Measurements from ENCODE around the gene GSK3B.

Gene GSK3B

DNA sequence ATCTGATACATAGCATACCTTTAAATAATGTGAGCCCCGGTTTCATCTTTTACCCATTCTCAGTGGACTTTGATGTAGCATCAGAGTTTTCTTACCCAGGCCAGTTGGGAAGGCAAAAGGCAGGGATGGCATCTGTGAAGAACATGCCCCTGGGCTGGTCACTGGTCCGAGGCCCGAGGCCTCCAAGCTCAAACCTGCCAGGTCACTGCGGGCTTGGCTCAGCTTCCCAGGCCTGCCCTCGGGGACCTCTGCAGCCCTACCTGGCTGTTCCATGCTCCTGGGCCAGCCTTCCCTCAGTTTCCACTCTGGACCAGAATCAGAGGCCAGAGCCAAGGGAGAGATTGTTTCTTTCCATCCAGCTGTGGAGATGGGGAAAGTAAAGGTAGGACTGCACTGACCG lies 285.4 kb downstream of the GSK3B start:
- no peak overlapping the region for H3K4me3 ChIP-seq (ENCODE audit: low read depth, low read length)
- TF ChIP-seq, protein P1, sequence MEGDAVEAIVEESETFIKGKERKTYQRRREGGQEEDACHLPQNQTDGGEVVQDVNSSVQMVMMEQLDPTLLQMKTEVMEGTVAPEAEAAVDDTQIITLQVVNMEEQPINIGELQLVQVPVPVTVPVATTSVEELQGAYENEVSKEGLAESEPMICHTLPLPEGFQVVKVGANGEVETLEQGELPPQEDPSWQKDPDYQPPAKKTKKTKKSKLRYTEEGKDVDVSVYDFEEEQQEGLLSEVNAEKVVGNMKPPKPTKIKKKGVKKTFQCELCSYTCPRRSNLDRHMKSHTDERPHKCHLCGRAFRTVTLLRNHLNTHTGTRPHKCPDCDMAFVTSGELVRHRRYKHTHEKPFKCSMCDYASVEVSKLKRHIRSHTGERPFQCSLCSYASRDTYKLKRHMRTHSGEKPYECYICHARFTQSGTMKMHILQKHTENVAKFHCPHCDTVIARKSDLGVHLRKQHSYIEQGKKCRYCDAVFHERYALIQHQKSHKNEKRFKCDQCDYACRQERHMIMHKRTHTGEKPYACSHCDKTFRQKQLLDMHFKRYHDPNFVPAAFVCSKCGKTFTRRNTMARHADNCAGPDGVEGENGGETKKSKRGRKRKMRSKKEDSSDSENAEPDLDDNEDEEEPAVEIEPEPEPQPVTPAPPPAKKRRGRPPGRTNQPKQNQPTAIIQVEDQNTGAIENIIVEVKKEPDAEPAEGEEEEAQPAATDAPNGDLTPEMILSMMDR (IDR thresholded peaks at IDR 0.05; ENCODE audit: low read depth, low read length, missing control alignments): no peak
- no peak for DNase-seq (ENCODE audit: low read depth)

- TF ChIP-seq, protein P1 (IDR thresholded peaks at IDR 0.05; ENCODE audit: low read depth, low read length, missing control alignments): peak; percentile 7
- no peak overlapping the region for H3K4me3 ChIP-seq (ENCODE audit: low read depth, low read length)
- DNase-seq (ENCODE audit: low read depth): no peak
These were observed 286.0 kb downstream of the GSK3B start for GRCh38 chr3:119808244-119808643.

GRCh38 chr3:119800844-119801243 lies 293.4 kb downstream of the GSK3B start:
- no peak for DNase-seq (ENCODE audit: low read depth)
- TF ChIP-seq, protein P1 (IDR thresholded peaks at IDR 0.05; ENCODE audit: low read depth, low read length, missing control alignments): no peak
- H3K4me3 ChIP-seq (ENCODE audit: low read depth, low read length): no peak overlapping the region

DNA sequence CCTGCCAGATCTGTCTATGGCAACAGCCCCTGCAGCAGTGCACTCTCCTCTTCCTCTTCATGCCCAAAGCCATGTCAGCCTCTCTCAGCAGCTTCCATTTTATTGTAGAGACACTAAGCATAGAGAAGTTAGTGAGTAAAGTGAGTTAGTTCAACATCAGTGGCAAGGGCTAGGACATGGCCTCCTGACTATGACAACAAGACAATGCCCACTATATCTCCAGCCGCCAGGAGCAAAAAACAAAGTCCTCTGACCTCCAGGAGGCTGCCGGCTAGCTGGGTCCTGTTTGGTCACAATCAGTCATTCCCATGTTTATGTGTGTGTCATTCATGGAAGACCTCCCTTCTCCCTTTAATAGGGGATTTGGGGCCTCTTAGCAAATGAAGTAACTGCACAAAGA lies 297.5 kb downstream of the GSK3B start:
- TF ChIP-seq, protein P1 (IDR thresholded peaks at IDR 0.05; ENCODE audit: low read depth, low read length, missing control alignments): no peak
- H3K4me3 ChIP-seq (ENCODE audit: low read depth, low read length): no peak overlapping the region
- DNase-seq (ENCODE audit: low read depth): no peak

DNA sequence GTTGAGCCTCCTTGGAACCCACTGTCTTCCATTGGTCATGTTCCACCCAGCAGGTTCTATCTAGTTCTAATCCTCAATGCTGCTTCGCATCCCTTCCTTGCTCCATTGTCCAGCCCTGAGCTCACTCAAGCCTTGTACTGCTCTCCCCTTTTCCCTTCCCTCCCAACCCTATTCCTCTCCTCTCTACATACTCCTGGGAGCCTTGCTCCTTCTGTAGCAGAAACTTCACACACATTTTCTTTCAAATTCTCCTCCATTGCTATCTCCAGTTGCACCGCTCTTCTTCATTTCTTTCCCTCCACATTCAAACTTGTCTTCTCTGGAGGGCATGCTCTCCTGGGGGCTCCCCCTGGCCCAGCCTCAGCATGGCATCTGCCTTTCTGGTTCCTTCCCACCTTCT lies 297.9 kb downstream of the GSK3B start:
- no peak for DNase-seq (ENCODE audit: low read depth)
- TF ChIP-seq, protein P1 (IDR thresholded peaks at IDR 0.05; ENCODE audit: low read depth, low read length, missing control alignments): no peak
- H3K4me3 ChIP-seq (ENCODE audit: low read depth, low read length): no peak overlapping the region

- DNase-seq (ENCODE audit: low read depth): no peak
- TF ChIP-seq, protein P1 (IDR thresholded peaks at IDR 0.05; ENCODE audit: low read depth, low read length, missing control alignments): no peak
- H3K4me3 ChIP-seq (ENCODE audit: low read depth, low read length): no peak overlapping the region
These were observed 298.4 kb downstream of the GSK3B start for GRCh38 chr3:119795849-119796248.

- DNase-seq (ENCODE audit: low read depth): no peak
- TF ChIP-seq, protein P1 (IDR thresholded peaks at IDR 0.05; ENCODE audit: low read depth, low read length, missing control alignments): no peak
- H3K4me3 ChIP-seq (ENCODE audit: low read depth, low read length): no peak overlapping the region
These were observed 299.2 kb downstream of the GSK3B start for GRCh38 chr3:119794971-119795612.
